Measurements from ENCODE around the gene KIF25. TPM values are rescaled to one million over a fixed set of nuclear protein-coding genes. Genes with fewer than 3 reads are reported as not detected.

Gene KIF25
- total and polyA plus RNA-seq, 7 donors: 0.10 to 0.43 (median 0.20) TPM; not detected in 2

DNA sequence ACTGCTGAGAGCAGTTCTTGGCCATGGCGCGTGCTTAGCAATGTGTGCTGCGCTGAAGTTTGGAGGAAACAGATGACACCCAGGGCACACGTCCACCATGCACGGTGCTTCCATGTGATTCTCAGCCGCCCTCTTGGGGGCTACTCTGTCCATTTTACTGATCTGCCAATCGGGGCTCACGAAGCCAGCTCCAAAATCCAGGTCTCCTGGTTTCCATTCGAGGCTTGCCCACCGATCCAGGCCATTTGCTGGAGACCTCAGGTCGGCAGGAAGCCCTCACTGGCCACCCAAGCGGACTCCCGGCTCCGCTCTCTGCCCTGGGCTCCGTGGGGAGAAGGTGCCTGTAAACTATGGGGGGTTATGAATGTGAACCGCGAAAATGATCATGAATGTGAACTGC lies 93.2 kb downstream of the KIF25 start:
- 85 to 87% (median 86%) methylated on average over 17 of the region's 17 CpGs for WGBS, 3 donors
- Histone ChIP-seq H3K36me3 (ENCODE audit: insufficient read depth in 1 of 2, low read depth in 1 of 2) (no peaks in the 10 kb centered on the region), H3K27ac (no peak overlapping the region), H3K27me3 (ENCODE audit: insufficient read depth in 3 of 3, low read length in 2 of 3) (no peaks in the 10 kb centered on the region), H3K4me1 (no peaks in the 10 kb centered on the region), H3K9me3 (no peaks in the 10 kb centered on the region), H3K4me3 (no peak overlapping the region)
- no peak for DNase-seq
- no peak for ATAC-seq
- TF ChIP-seq, protein P1, sequence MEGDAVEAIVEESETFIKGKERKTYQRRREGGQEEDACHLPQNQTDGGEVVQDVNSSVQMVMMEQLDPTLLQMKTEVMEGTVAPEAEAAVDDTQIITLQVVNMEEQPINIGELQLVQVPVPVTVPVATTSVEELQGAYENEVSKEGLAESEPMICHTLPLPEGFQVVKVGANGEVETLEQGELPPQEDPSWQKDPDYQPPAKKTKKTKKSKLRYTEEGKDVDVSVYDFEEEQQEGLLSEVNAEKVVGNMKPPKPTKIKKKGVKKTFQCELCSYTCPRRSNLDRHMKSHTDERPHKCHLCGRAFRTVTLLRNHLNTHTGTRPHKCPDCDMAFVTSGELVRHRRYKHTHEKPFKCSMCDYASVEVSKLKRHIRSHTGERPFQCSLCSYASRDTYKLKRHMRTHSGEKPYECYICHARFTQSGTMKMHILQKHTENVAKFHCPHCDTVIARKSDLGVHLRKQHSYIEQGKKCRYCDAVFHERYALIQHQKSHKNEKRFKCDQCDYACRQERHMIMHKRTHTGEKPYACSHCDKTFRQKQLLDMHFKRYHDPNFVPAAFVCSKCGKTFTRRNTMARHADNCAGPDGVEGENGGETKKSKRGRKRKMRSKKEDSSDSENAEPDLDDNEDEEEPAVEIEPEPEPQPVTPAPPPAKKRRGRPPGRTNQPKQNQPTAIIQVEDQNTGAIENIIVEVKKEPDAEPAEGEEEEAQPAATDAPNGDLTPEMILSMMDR (IDR thresholded peaks at IDR 0.05): no peak
- intact Hi-C loops (cut with DNase I): no loop called here

DNA sequence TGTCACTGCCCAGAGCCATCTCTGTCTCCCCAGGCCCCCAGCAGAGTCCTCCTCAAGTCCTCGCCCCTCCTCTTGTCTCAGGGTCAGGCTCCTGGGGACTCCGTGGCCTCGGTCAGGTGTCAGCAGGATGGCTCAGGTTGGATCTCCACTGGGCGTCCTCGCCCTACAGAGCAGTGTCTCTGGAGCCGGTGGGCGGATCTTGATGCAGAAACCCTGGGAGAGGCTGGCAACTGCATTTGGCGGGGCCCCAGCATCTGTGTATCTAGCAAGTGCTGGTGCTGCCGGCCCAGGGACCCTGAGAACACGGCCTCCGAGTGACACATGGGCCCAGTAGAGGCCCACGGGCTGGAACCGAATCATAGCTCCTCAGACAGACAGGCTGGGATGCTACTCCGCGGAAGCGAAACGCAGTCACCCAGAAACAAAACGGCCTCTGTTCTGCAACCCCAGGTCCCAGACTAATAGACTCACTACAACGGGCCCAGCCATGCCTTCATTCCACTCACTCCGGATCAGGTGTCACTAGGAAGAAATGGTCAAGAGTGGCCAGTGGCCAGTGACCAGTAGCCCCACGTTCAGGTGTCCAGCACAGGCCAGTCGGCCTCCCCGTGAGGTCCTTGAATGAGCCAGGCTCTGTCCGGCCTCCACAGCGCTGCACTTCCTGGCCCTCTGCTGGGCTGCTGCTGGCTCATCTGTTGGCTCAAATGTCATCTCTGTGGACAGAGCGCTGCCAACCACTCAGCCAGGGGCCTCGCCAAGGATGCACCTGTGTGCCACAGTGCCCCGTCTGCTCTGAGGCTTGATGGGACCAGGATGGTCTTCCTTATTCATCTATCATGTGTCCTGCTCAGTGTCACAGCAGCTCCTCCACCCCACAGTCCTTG lies 94.2 kb downstream of the KIF25 start:
- TF ChIP-seq, protein P1 (IDR thresholded peaks at IDR 0.05): no peak
- no peak overlapping the region for H3K27ac ChIP-seq
- no peaks in the 10 kb centered on the region for H3K4me1 ChIP-seq
- H3K4me3 ChIP-seq: no peak overlapping the region
- H3K36me3 ChIP-seq (ENCODE audit: insufficient read depth in 1 of 2, low read depth in 1 of 2): no peaks in the 10 kb centered on the region
- H3K9me3 ChIP-seq: no peaks in the 10 kb centered on the region
- DNase-seq (peak in 1 of 2 donors; percentile 11), ATAC-seq (peak; percentile 55 to 68 (median 62))
- 80 to 83% (median 81%) methylated on average over 28 of the region's 28 CpGs for WGBS, 3 donors
- intact Hi-C loops (cut with DNase I): no loop called here
- H3K27me3 ChIP-seq (ENCODE audit: insufficient read depth in 3 of 3, low read length in 2 of 3): no peaks in the 10 kb centered on the region

DNA sequence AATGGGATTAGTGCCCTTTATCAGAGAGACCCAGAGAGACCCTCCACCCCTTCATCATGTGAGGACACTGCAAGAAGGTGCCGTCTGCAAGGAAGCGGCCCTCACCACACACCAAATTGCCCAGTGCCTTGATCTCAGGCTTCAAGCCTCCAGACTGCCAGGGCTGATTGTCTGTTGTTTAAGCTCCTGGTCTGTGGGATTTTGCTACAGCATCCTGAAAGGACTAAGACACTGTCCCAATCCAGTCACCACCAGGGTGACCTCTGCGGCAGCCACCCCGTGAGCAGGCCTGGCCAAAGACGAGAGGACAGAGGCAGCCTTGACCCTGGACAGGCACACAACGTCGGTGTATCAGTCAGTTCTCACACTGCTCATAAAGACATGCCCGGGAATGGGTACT lies 95.1 kb downstream of the KIF25 start:
- Histone ChIP-seq H3K9me3 (no peaks in the 10 kb centered on the region), H3K36me3 (ENCODE audit: insufficient read depth in 1 of 2, low read depth in 1 of 2) (no peaks in the 10 kb centered on the region), H3K27me3 (ENCODE audit: insufficient read depth in 3 of 3, low read length in 2 of 3) (no peaks in the 10 kb centered on the region), H3K4me3 (no peak overlapping the region), H3K4me1 (no peaks in the 10 kb centered on the region), H3K27ac (no peak overlapping the region)
- 81 to 86% (median 83%) methylated on average over 8 of the region's 8 CpGs for WGBS, 3 donors
- TF ChIP-seq, protein P1 (IDR thresholded peaks at IDR 0.05): no peak
- no peak for ATAC-seq
- intact Hi-C loops (cut with DNase I): no loop called here
- DNase-seq: peak in 1 of 2 donors; percentile 23

DNA sequence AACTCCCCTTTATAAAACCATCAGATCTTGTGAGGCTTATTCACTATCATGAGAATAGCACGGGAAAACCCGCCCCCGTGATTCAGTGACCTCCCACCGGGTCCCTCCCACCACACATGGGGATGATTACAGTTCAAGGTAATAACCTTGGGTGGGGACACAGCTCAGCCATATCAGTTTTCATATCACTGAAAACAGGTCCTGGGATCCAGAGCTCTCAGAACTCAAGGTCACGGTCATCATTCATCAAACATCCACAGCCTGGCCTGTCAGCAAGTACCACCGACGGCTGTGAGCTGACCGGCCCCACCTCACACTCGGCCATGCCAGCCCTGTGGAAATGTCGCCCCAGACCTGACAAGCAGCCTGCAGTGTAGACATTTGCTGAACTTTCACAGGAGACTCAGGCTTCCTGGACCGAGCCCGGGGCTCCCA lies 95.6 kb downstream of the KIF25 start:
- ATAC-seq: no peak
- TF ChIP-seq, protein P1 (IDR thresholded peaks at IDR 0.05): no peak
- no peak overlapping the region for H3K4me3 ChIP-seq
- no peaks in the 10 kb centered on the region for H3K4me1 ChIP-seq
- DNase-seq: peak; percentile 10 to 23
- no peak overlapping the region for H3K27ac ChIP-seq
- H3K9me3 ChIP-seq: no peaks in the 10 kb centered on the region
- peaks cover 0 to 2% (median 0%) of the 10 kb centered on the region in 3 donors for H3K27me3 ChIP-seq (ENCODE audit: insufficient read depth in 3 of 3, low read length in 2 of 3)
- 60 to 68% (median 65%) methylated on average over 12 of the region's 12 CpGs for WGBS, 3 donors
- intact Hi-C loops (cut with DNase I): no loop called here
- no peaks in the 10 kb centered on the region for H3K36me3 ChIP-seq (ENCODE audit: insufficient read depth in 1 of 2, low read depth in 1 of 2)
